CD4-positive, alpha-beta T cell (primary cell): ENCODE measurements around the gene SFMBT1. TPM values are rescaled to one million over a fixed set of nuclear protein-coding genes. Genes with fewer than 3 reads are reported as not detected.

Experiments
- ATAC-seq: fragments of 200-7000 bp; cut with Tn5 transposase; one replicate; pipeline ENCODE4 v1.10.0; 2022; ENCODE audit warnings: mild to moderate bottlenecking; ENCODE audit not compliant: poor library complexity
- CTCF ChIA-PET: fragments of 350-600 bp; sonication (Branson Sonifier 250); formaldehyde crosslinking; loops from one replicate; lab custom pipeline; 2021; ENCODE audit warnings: antibody characterized with exemption, inconsistent platforms; lab: Charles Lee
- POLR2A ChIA-PET: fragments of 350-600 bp; sonication (Branson Sonifier 250); formaldehyde crosslinking; loops from one replicate; lab custom pipeline; 2021; ENCODE audit warnings: antibody characterized with exemption, inconsistent platforms; lab: Charles Lee
- DNase-seq, 14 experiments: peaks; one replicate each; pipeline ENCODE4 v3.0.0-alpha.2; 2013 to 2020; ENCODE audit warnings: mixed read lengths in 2 of 14
- H3K27ac ChIP-seq, 2 donors: one replicate each; pipeline versions ENCODE4 v1.5.1 to v1.7.0; 2013; ENCODE audit warnings: low read length in 2 of 2, low read depth in 1 of 2, mild to moderate bottlenecking in 1 of 2
- H3K27me3 ChIP-seq, 2 experiments: 1 replicate in 1 of 2; 2 replicates in 1 of 2; pipeline versions ENCODE4 v1.6.1 to v1.7.0; 2013; ENCODE audit warnings: low read length in 2 of 2, control low read depth in 1 of 2, mild to moderate bottlenecking in 1 of 2, moderate library complexity in 1 of 2; ENCODE audit not compliant: insufficient read depth in 2 of 2, control insufficient read depth in 1 of 2
- H3K36me3 ChIP-seq: one replicate; pipeline ENCODE4 v1.6.1; 2013; ENCODE audit warnings: low read length, control low read depth; ENCODE audit not compliant: insufficient read depth
- H3K4me1 ChIP-seq: one replicate; pipeline ENCODE4 v1.6.1; 2013; ENCODE audit warnings: low read length, control low read depth; ENCODE audit not compliant: insufficient read depth
- H3K4me3 ChIP-seq: one replicate; pipeline ENCODE4 v1.5.1; 2013; ENCODE audit warnings: mild to moderate bottlenecking, low read length, moderate library complexity
- H3K9me3 ChIP-seq, 2 experiments: 1 replicate in 1 of 2; 2 replicates in 1 of 2; pipeline versions ENCODE4 v1.6.1 to v1.7.0; 2013; ENCODE audit warnings: low read length in 2 of 2, mild to moderate bottlenecking in 2 of 2, control low read depth in 1 of 2, moderate library complexity in 1 of 2; ENCODE audit not compliant: control insufficient read depth in 1 of 2, insufficient read depth in 1 of 2
- H3K27ac Mint-ChIP-seq: one replicate; pipeline ENCODE4 v1.8.0; 2020; ENCODE audit warnings: mixed read lengths
- H3K27me3 Mint-ChIP-seq: one replicate; pipeline ENCODE4 v1.8.0; 2021; ENCODE audit warnings: mixed read lengths
- H3K36me3 Mint-ChIP-seq: one replicate; pipeline ENCODE4 v1.8.0; 2021; ENCODE audit warnings: low read depth, mixed read lengths
- H3K4me1 Mint-ChIP-seq: one replicate; pipeline ENCODE4 v1.8.0; 2021; ENCODE audit warnings: low read depth, mixed read lengths
- H3K4me3 Mint-ChIP-seq: one replicate; pipeline ENCODE4 v1.8.0; 2020; ENCODE audit warnings: mild to moderate bottlenecking, mixed read lengths
- H3K9me3 Mint-ChIP-seq: one replicate; pipeline ENCODE4 v1.8.0; 2020; ENCODE audit warnings: mixed read lengths
- intact Hi-C, 2 experiments: fragments of 100-400 bp; cut with DNase I in 1 of 2; cut with micrococcal nuclease in 1 of 2; formaldehyde crosslinking; loops; one replicate each; pipeline versions ENCODE4 v1.15.1 to v1.9.0; 2023 to 2025; cut with DNase I, micrococcal nuclease
- total RNA-seq, 174 experiments: library from RNA in 2 of 174; stranded (reverse) in 2 of 174; gene quantifications; one replicate each; pipeline ENCODE4 v1.2.3 and lab custom pipeline; 2021 to 2026
- TF ChIP-seq, protein P1 (sequence below): fragments of 200-600 bp; IDR thresholded peaks from one replicate; pipeline ENCODE4 v1.8.0; 2022; ENCODE audit warnings: antibody characterized with exemption, mild to moderate bottlenecking

SFMBT1 gene
- total RNA-seq, 2 experiments from 2014 or later = 54.3 to 55.9 TPM

- H3K4me3 ChIP-seq = no peak overlapping the region
- H3K4me1 ChIP-seq = peaks cover 2% of the 10 kb centered on the region
- no peaks in the 10 kb centered on the region for H3K9me3 Mint-ChIP-seq
- ATAC-seq (no peak), DNase-seq (no peak)
- H3K27ac Mint-ChIP-seq = no peak overlapping the region
- ChIA-PET CTCF (no interaction called here), POLR2A (no interaction called here)
- H3K36me3 ChIP-seq = no peaks in the 10 kb centered on the region
- no peaks in the 10 kb centered on the region for H3K9me3 ChIP-seq
- H3K27ac ChIP-seq = no peak overlapping the region
- intact Hi-C loops = no loop called here
- no peaks in the 10 kb centered on the region for H3K36me3 Mint-ChIP-seq
- H3K27me3 Mint-ChIP-seq = no peaks in the 10 kb centered on the region
- no peaks in the 10 kb centered on the region for H3K27me3 ChIP-seq
- TF ChIP-seq, protein P1, sequence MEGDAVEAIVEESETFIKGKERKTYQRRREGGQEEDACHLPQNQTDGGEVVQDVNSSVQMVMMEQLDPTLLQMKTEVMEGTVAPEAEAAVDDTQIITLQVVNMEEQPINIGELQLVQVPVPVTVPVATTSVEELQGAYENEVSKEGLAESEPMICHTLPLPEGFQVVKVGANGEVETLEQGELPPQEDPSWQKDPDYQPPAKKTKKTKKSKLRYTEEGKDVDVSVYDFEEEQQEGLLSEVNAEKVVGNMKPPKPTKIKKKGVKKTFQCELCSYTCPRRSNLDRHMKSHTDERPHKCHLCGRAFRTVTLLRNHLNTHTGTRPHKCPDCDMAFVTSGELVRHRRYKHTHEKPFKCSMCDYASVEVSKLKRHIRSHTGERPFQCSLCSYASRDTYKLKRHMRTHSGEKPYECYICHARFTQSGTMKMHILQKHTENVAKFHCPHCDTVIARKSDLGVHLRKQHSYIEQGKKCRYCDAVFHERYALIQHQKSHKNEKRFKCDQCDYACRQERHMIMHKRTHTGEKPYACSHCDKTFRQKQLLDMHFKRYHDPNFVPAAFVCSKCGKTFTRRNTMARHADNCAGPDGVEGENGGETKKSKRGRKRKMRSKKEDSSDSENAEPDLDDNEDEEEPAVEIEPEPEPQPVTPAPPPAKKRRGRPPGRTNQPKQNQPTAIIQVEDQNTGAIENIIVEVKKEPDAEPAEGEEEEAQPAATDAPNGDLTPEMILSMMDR = no peak
- no peaks in the 10 kb centered on the region for H3K4me1 Mint-ChIP-seq
- no peak overlapping the region for H3K4me3 Mint-ChIP-seq
Observed at GRCh38 chr3:53078656-53079055, 32.8 kb upstream of the SFMBT1 start.

DNA sequence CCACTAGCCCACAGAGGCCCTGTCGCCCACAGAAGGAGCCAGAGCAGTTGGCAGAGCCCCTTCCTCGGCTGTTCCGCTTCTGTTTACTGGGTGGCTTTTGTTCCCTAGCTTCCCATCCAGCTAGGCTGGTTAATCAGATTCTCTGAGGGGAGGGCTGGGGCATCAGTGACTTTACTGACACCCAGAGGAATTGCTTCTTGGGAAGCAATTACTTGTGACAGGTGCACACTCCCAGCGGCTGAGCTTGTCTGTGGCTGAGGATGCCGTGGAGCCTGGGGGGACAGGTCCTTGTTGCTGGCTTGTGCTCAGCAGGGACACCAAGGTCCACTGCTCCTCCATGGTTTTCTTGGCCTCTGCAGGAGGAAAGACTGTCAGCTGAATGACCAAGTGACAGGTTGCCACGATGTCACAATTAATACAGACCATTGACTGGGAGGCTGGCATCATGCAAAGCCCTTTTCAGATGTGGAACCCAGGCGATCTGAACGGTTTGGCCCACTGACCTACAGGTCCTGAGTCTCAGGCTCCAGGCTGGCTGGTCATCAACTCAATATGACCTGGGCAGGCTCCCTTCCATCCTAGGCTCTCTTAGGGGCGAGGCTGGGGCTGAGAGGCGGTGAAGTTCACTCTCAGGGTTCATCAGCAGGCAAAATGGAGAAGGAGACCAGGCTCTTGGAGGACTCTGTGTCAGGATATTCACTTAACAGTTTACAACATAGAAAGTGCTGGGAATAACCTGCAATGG lies 31.8 kb upstream of the SFMBT1 start:
- CTCF ChIA-PET = no interaction called here
- ATAC-seq = no peak
- TF ChIP-seq, protein P1 = no peak
- Mint-ChIP-seq H3K27me3 (no peaks in the 10 kb centered on the region), H3K4me3 (no peak overlapping the region), H3K36me3 (no peaks in the 10 kb centered on the region), H3K27ac (no peak overlapping the region), H3K9me3 (no peaks in the 10 kb centered on the region), H3K4me1 (peaks cover 9% of the 10 kb centered on the region)
- no peak for DNase-seq
- no peaks in the 10 kb centered on the region for H3K36me3 ChIP-seq
- no peak overlapping the region for H3K4me3 ChIP-seq
- no peaks in the 10 kb centered on the region for H3K9me3 ChIP-seq
- POLR2A ChIA-PET = no interaction called here
- no peaks in the 10 kb centered on the region for H3K27me3 ChIP-seq
- H3K27ac ChIP-seq = no peak overlapping the region
- H3K4me1 ChIP-seq = peaks cover 12% of the 10 kb centered on the region
- intact Hi-C loops = no loop called here

DNA sequence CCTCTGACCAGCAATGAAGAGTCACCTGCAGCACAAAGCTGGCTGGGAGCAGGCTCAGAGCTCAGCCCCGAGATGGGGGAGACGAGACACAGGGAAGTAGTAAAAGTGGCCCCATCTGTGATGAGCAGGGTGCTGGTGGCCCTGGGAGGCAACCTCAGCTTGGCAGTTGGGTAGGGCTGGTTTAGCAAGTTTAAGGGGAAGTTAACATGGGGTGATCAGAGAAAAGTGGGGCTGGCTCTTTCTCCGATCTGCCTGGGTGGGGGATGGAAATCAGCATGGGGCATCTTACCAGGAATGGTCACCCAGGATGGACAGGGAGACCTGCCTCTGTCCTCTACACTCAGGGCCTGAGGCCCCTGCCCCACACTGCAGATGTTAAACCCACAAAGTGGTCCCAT lies 29.9 kb upstream of the SFMBT1 start:
- POLR2A ChIA-PET = interaction anchor here (1.3 kb wide), 2 partner anchors 29 to 31 kb away, joined by 3 read pairs; partner anchors contain the start of gene SFMBT1
- H3K4me1 ChIP-seq = peaks cover 25% of the 10 kb centered on the region

More for the DNA sequence above, 29.9 kb upstream of the SFMBT1 start:
- DNase-seq (no peak), ATAC-seq (no peak)
- Mint-ChIP-seq H3K9me3 (no peaks in the 10 kb centered on the region), H3K27ac (no peak overlapping the region), H3K36me3 (no peaks in the 10 kb centered on the region), H3K27me3 (no peaks in the 10 kb centered on the region), H3K4me1 (peaks cover 24% of the 10 kb centered on the region), H3K4me3 (no peak overlapping the region)
- no peaks in the 10 kb centered on the region for H3K9me3 ChIP-seq
- intact Hi-C loops = no loop called here
- CTCF ChIA-PET = no interaction called here
- TF ChIP-seq, protein P1 = no peak
- no peak overlapping the region for H3K27ac ChIP-seq
- no peaks in the 10 kb centered on the region for H3K36me3 ChIP-seq
- no peaks in the 10 kb centered on the region for H3K27me3 ChIP-seq
- H3K4me3 ChIP-seq = no peak overlapping the region
